H1 (cell line): ENCODE measurements around the gene DHRS13. TPM values are rescaled to one million over a fixed set of nuclear protein-coding genes. Genes with fewer than 3 reads are reported as not detected.

Experiments
- CTCF ChIA-PET: fragments of 300-600 bp; sonication (Branson Sonifier 250); formaldehyde crosslinking; loops from one replicate; lab custom pipeline; 2021; ENCODE audit not compliant: partially characterized antibody; lab: Charles Lee
- POLR2A ChIA-PET: fragments of 300-600 bp; sonication (Branson Sonifier 250); formaldehyde crosslinking; loops from one replicate; lab custom pipeline; 2021; ENCODE audit warnings: inconsistent platforms; ENCODE audit not compliant: partially characterized antibody; lab: Charles Lee
- DNase-seq, 2 experiments: peaks; one replicate each; pipeline versions ENCODE4 v3.0.0 to v3.0.0-alpha.2; 2010 to 2022; ENCODE audit warnings: low spot score in 2 of 2, low read depth in 1 of 2, mixed read lengths in 1 of 2
- FAIRE-seq: peaks from 2 replicates; lab custom pipeline; 2011; peaks lifted over from hg19 to GRCh38; lab: Jason Lieb, UNC
- H2AFZ ChIP-seq: 2 replicates; pipeline ENCODE4 v1.8.1; 2012; ENCODE audit warnings: low read length, inconsistent platforms
- H2AK5ac ChIP-seq: 2 replicates; pipeline ENCODE4 v1.6.1; 2013; ENCODE audit warnings: low read depth, low read length
- H2BK120ac ChIP-seq: replicated peaks from 2 replicates; pipeline ENCODE3; 2013; ENCODE audit warnings: low read depth, low read length, inconsistent platforms
- H2BK12ac ChIP-seq: 2 replicates; pipeline ENCODE4 v1.6.1; 2013; ENCODE audit warnings: low read depth, low read length
- H2BK15ac ChIP-seq: 2 replicates; pipeline ENCODE4 v1.6.1; 2013; ENCODE audit warnings: low read length
- H2BK20ac ChIP-seq: 2 replicates; pipeline ENCODE4 v1.6.1; 2013; ENCODE audit warnings: low read length
- H2BK5ac ChIP-seq: 2 replicates; pipeline ENCODE4 v1.6.1; 2013; ENCODE audit warnings: low read depth, low read length
- H3K14ac ChIP-seq: 2 replicates; pipeline ENCODE4 v1.6.1; 2013; ENCODE audit warnings: inconsistent platforms; ENCODE audit not compliant: insufficient read length
- H3K18ac ChIP-seq: 2 replicates; pipeline ENCODE4 v1.6.1; 2013; ENCODE audit warnings: low read length; ENCODE audit errors: extremely low read depth
- H3K23ac ChIP-seq: 2 replicates; pipeline ENCODE4 v1.6.1; 2013; ENCODE audit warnings: inconsistent platforms; ENCODE audit not compliant: insufficient read length
- H3K23me2 ChIP-seq: 2 replicates; pipeline ENCODE4 v1.6.1; 2013; ENCODE audit warnings: low read depth, low read length
- H3K27ac ChIP-seq: 2 replicates; pipeline ENCODE4 v1.6.1; 2011; ENCODE audit warnings: low read depth, low read length, inconsistent platforms
- H3K27me3 ChIP-seq, 4 experiments: replicated peaks in 1 of 4; 1 replicate in 1 of 4; 2 replicates in 3 of 4; pipeline versions ENCODE4 v1.6.1 to v1.8.1; 2011 to 2013; ENCODE audit warnings: low read length in 3 of 4, mild to moderate bottlenecking in 3 of 4, inconsistent platforms in 2 of 4, mixed read lengths in 2 of 4, moderate library complexity in 1 of 4; ENCODE audit not compliant: control insufficient read depth in 3 of 4, insufficient read depth in 3 of 4; ENCODE audit errors: extremely low read depth in 1 of 4
- H3K36me3 ChIP-seq, 4 experiments: 2 replicates each; pipeline versions ENCODE4 v1.6.1 to v1.8.1; 2011 to 2013; ENCODE audit warnings: mild to moderate bottlenecking in 4 of 4, low read length in 3 of 4, moderate library complexity in 2 of 4, control low read depth in 1 of 4, inconsistent platforms in 1 of 4; ENCODE audit not compliant: insufficient read depth in 4 of 4, control insufficient read depth in 2 of 4
- H3K4ac ChIP-seq: replicated peaks from 2 replicates; pipeline ENCODE3; 2013; ENCODE audit warnings: low read length, low read depth, mixed read lengths, inconsistent platforms; ENCODE audit not compliant: insufficient read length
- H3K4me1 ChIP-seq, 4 experiments: replicated peaks in 1 of 4; 1 replicate in 1 of 4; 2 replicates in 3 of 4; pipeline versions ENCODE4 v1.6.1 to v1.8.1; 2011 to 2013; ENCODE audit warnings: low read length in 3 of 4, inconsistent platforms in 2 of 4, mixed read lengths in 1 of 4; ENCODE audit not compliant: insufficient read depth in 4 of 4, control insufficient read depth in 3 of 4
- H3K4me2 ChIP-seq, 2 experiments: 2 replicates each; pipeline versions ENCODE4 v1.6.1 to v1.8.1; 2011 to 2013; ENCODE audit warnings: low read depth in 2 of 2, low read length in 2 of 2, control low read depth in 1 of 2, inconsistent platforms in 1 of 2, mild to moderate bottlenecking in 1 of 2; ENCODE audit not compliant: insufficient read depth in 1 of 2
- H3K4me3 ChIP-seq, 4 experiments: fragments of 200-600, 300-600 bp in 1 of 4; sonication (generic), shearing (Covaris generic), sonication (Bioruptor Twin) in 1 of 4; 2 replicates each; pipeline versions ENCODE4 v1.5.1 to v1.8.1; 2011 to 2016; ENCODE audit warnings: low read length in 4 of 4, low read depth in 3 of 4, control low read depth in 2 of 4, inconsistent platforms in 2 of 4, mild to moderate bottlenecking in 2 of 4, mixed read lengths in 1 of 4, moderate library complexity in 1 of 4; ENCODE audit not compliant: insufficient read depth in 2 of 4; ENCODE audit errors: extremely low read depth in 1 of 4
- H3K56ac ChIP-seq: replicated peaks from 2 replicates; pipeline ENCODE3; 2013; ENCODE audit warnings: low read depth, mild to moderate bottlenecking, mixed read lengths, low read length, inconsistent platforms; ENCODE audit not compliant: insufficient read length
- H3K79me1 ChIP-seq: 2 replicates; pipeline ENCODE4 v1.6.1; 2013; ENCODE audit warnings: low read depth, low read length, control low read depth
- H3K79me2 ChIP-seq, 2 experiments: 2 replicates each; pipeline versions ENCODE4 v1.6.1 to v1.8.1; 2012 to 2013; ENCODE audit warnings: low read length in 2 of 2, mild to moderate bottlenecking in 2 of 2, inconsistent platforms in 1 of 2; ENCODE audit not compliant: insufficient read depth in 2 of 2, control insufficient read depth in 1 of 2
- H3K9ac ChIP-seq, 4 experiments: replicated peaks in 1 of 4; 1 replicate in 1 of 4; 2 replicates in 3 of 4; pipeline versions ENCODE4 v1.6.1 to v1.8.1; 2011 to 2013; ENCODE audit warnings: low read depth in 3 of 4, low read length in 3 of 4, control low read depth in 2 of 4, mild to moderate bottlenecking in 2 of 4, moderate library complexity in 2 of 4, inconsistent platforms in 1 of 4; ENCODE audit errors: extremely low read depth in 1 of 4
- H3K9me3 ChIP-seq, 2 experiments: 2 replicates each; pipeline versions ENCODE4 v1.6.1 to v1.8.1; 2012 to 2013; ENCODE audit warnings: mild to moderate bottlenecking in 2 of 2, moderate library complexity in 2 of 2, control low read depth in 1 of 2, inconsistent platforms in 1 of 2, low read depth in 1 of 2, low read length in 1 of 2, mixed read lengths in 1 of 2; ENCODE audit not compliant: insufficient read depth in 2 of 2
- H4K20me1 ChIP-seq, 2 experiments: replicated peaks in 1 of 2; 2 replicates each; pipeline versions ENCODE3 to v1.8.1; 2011 to 2013; ENCODE audit warnings: inconsistent platforms in 2 of 2, low read length in 2 of 2, mild to moderate bottlenecking in 1 of 2; ENCODE audit not compliant: insufficient read depth in 2 of 2, control insufficient read depth in 1 of 2
- H4K5ac ChIP-seq: 2 replicates; pipeline ENCODE4 v1.6.1; 2013; ENCODE audit warnings: low read length, low read depth, mixed read lengths, inconsistent platforms; ENCODE audit not compliant: insufficient read length
- H4K8ac ChIP-seq: 2 replicates; pipeline ENCODE4 v1.8.0; 2013; ENCODE audit warnings: mild to moderate bottlenecking, moderate library complexity, low read length, inconsistent platforms; ENCODE audit not compliant: insufficient read depth; ENCODE audit errors: extremely low read depth
- H4K91ac ChIP-seq: replicated peaks from 2 replicates; pipeline ENCODE3; 2013; ENCODE audit warnings: low read length, mixed read lengths, inconsistent platforms; ENCODE audit not compliant: insufficient read length
- CBX8 ChIP-seq: fragments of 300-800, 300-1000 bp; sonication (generic); IDR thresholded peaks from 2 replicates; pipeline ENCODE4 v1.7.1; 2016; ENCODE audit warnings: low read depth, low read length, borderline replicate concordance
- EP300 ChIP-seq, 2 experiments: IDR thresholded peaks; 1 replicate in 1 of 2; 2 replicates in 1 of 2; pipeline ENCODE4 v1.6.1; 2011 to 2012; ENCODE audit warnings: low read depth in 2 of 2, low read length in 2 of 2, mild to moderate bottlenecking in 2 of 2, borderline replicate concordance in 1 of 2, inconsistent platforms in 1 of 2, moderate library complexity in 1 of 2
- HDAC2 ChIP-seq, 2 experiments: fragments of 300-600 bp in 1 of 2; sonication (generic) in 1 of 2; IDR thresholded peaks; 2 replicates each; pipeline ENCODE4 v1.6.1; 2011 to 2012; ENCODE audit warnings: low read depth in 2 of 2, low read length in 2 of 2, mild to moderate bottlenecking in 2 of 2, moderate library complexity in 2 of 2, borderline replicate concordance in 1 of 2, inconsistent platforms in 1 of 2
- KDM1A ChIP-seq: fragments of 200-600, 300-600 bp; sonication (generic); IDR thresholded peaks from 2 replicates; pipeline ENCODE4 v1.7.1; 2016; ENCODE audit warnings: mild to moderate bottlenecking, low read length, borderline replicate concordance
- PHF8 ChIP-seq: fragments of 200-600 bp; sonication (generic); conservative IDR thresholded peaks from 2 replicates; pipeline ENCODE4 v1.7.1; 2012; ENCODE audit warnings: low read depth, mild to moderate bottlenecking, inconsistent platforms, low read length, moderate library complexity
- POLR2A ChIP-seq, 2 experiments: IDR thresholded peaks; 1 replicate in 1 of 2; 2 replicates in 1 of 2; pipeline ENCODE4 v1.6.1; 2011; ENCODE audit warnings: low read depth in 2 of 2, low read length in 2 of 2, mild to moderate bottlenecking in 2 of 2; ENCODE audit errors: control extremely low read depth in 1 of 2
- POLR2AphosphoS5 ChIP-seq: IDR thresholded peaks from 2 replicates; pipeline ENCODE4 v1.6.1; 2011; ENCODE audit warnings: low read depth, low read length
- TBP ChIP-seq: IDR thresholded peaks from 2 replicates; pipeline ENCODE4 v1.6.1; 2011; ENCODE audit warnings: low read depth, low read length, improper control_type of control experiment
- USF2 ChIP-seq: IDR thresholded peaks from 2 replicates; pipeline ENCODE4 v1.6.1; 2011; ENCODE audit warnings: low read length, improper control_type of control experiment
- YY1 ChIP-seq: IDR thresholded peaks from 2 replicates; pipeline ENCODE4 v1.6.1; 2011; ENCODE audit warnings: low read depth, mild to moderate bottlenecking, low read length
- WGBS, 2 experiments: shearing (Covaris generic) in 1 of 2; methylation state at CpG; one replicate each; pipeline versions ENCODE4 v1.1.6 to v1.1.7; 2013 to 2015; ENCODE audit warnings: low lambda C conversion rate in 2 of 2, mixed read lengths in 2 of 2, inconsistent platforms in 1 of 2, low coverage in 1 of 2, missing lambda C conversion rate in 1 of 2; ENCODE audit not compliant: insufficient replicate concordance in 2 of 2, insufficient coverage in 1 of 2, insufficient read length in 1 of 2; ENCODE audit errors: extremely low coverage in 1 of 2, missing lambda C conversion rate in 1 of 2; 5-methylcytosine and 5-hydroxymethylcytosine counted together
- polyA plus RNA-seq, 7 experiments: library from polyadenylated mRNA; depleted of rRNA in 3 of 7; stranded (reverse) in 5 of 7; unstranded in 2 of 7; fragments of >200 nt in 5 of 7; fragments of 200-250 nt in 2 of 7; gene quantifications; 1 replicate in 5 of 7; 2 replicates in 1 of 7; 4 replicates in 1 of 7; pipeline versions ENCODE4 v1.2.1 to v1.2.3, GENCODE V29; 2011 to 2013; ENCODE audit warnings: missing spikeins in 2 of 7, mixed read lengths in 2 of 7
- total RNA-seq: library from RNA; stranded (reverse); fragmentation: NEBNext Ultra II Directional; extraction: Animal tissue kit (Norgen Biotek cat#: 25700); gene quantifications from 2 replicates; pipeline ENCODE4 v1.2.1, GENCODE V29; 2021

The DHRS13 gene
- total and polyA plus RNA-seq, 2 of the 8 experiments (the other 6 are each of a cell fraction or from before 2014, with no cell fraction given): 23.7 to 30.0 TPM

- Histone ChIP-seq H3K14ac (no peak overlapping the region), H2BK120ac (no peak overlapping the region), H2AK5ac (no peak overlapping the region), H3K79me1 (no peaks in the 10 kb centered on the region), H3K18ac (no peak overlapping the region), H3K36me3 (no peaks in the 10 kb centered on the region; a peak in 2 of 8 replicates), H3K9ac (no peak overlapping the region; a peak in 1 of 7 replicates), H2BK5ac (no peak overlapping the region), H4K91ac (no peak overlapping the region), H2AFZ (no peak overlapping the region), H3K79me2 (no peaks in the 10 kb centered on the region), H2BK20ac (no peak overlapping the region), H3K23me2 (no peaks in the 10 kb centered on the region), H3K27ac (no peak overlapping the region), H3K56ac (no peak overlapping the region), H3K23ac (no peak overlapping the region), H3K4me1 (peaks cover 0 to 6% (median 0%) of the 10 kb centered on the region in 4 experiments; a peak in 2 of 7 replicates), H2BK12ac (peak overlapping the region; percentile 5; the same call in 1 of the 2 replicates), H4K5ac (no peak overlapping the region), H3K4me3 (no peak overlapping the region), H3K4ac (no peak overlapping the region), H3K27me3 (no peaks in the 10 kb centered on the region; a peak in 1 of 7 replicates), H4K8ac (no peak overlapping the region), H2BK15ac (no peak overlapping the region), H4K20me1 (peaks cover 0 to 1% of the 10 kb centered on the region in 2 experiments), H3K9me3 (no peaks in the 10 kb centered on the region), H3K4me2 (no peak overlapping the region)
- CTCF ChIA-PET: interaction anchor here (0.8 to 4.2 kb wide), 9 partner anchors 8 to 116 kb away, joined by 3 to 20 read pairs (median 5); no protein-coding TSS in a partner anchor
- WGBS, 2 experiments: 94% methylated on average over 13 of the region's 13 CpGs; no CpG with 5 or more reads in 1 of the 2 experiments
- DNase-seq (no peak), FAIRE-seq (no peak)
- POLR2A ChIA-PET: interaction anchor here (0.7 to 2.3 kb wide), 8 partner anchors 14 to 145 kb away, joined by 3 to 6 read pairs (median 4); partner anchors contain the start of gene FLOT2
- no peak for TF ChIP-seq TBP
- TF ChIP-seq POLR2AphosphoS5: no peak
- no peak for TF ChIP-seq POLR2A (IDR thresholded peaks at IDR 0.05; ENCODE audit: control extremely low read depth in 1 of 2, low read depth in 2 of 2, low read length in 2 of 2)
- TF ChIP-seq EP300 (IDR thresholded peaks at IDR 0.05; ENCODE audit: borderline replicate concordance in 1 of 2, low read depth in 2 of 2, low read length in 2 of 2): no peak
- no peak for TF ChIP-seq CBX8
- TF ChIP-seq PHF8: no peak
- no peak for TF ChIP-seq HDAC2 (IDR thresholded peaks at IDR 0.05; ENCODE audit: borderline replicate concordance in 1 of 2, low read depth in 2 of 2, low read length in 2 of 2)
- no peak for TF ChIP-seq YY1
- no peak for TF ChIP-seq USF2
- no peak for TF ChIP-seq KDM1A
Measured at GRCh38 chr17:28865946-28866752, 36.7 kb downstream of the DHRS13 start.
